ENCODE measurements around the gene KCNH5.

KCNH5 gene

DNA sequence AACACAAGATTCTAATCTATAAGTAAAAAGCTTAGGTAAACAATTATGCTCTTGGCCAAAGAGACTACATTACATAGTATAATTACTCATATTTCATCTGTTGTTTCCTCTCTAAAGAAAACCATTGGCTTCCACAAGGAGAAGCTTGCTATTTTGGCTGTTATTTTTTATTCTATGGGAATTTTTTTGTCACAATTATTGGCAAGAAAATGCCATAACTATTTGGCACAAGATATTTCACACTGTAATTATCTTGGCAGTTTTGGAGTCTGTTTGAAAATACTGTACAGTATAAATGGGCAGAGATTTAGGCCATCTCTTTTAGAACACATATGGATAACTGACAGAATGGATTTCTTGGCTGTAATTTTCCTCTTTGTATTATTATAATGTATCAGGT, 51.2 kb downstream of the KCNH5 start:
- no peak for DNase-seq

DNA sequence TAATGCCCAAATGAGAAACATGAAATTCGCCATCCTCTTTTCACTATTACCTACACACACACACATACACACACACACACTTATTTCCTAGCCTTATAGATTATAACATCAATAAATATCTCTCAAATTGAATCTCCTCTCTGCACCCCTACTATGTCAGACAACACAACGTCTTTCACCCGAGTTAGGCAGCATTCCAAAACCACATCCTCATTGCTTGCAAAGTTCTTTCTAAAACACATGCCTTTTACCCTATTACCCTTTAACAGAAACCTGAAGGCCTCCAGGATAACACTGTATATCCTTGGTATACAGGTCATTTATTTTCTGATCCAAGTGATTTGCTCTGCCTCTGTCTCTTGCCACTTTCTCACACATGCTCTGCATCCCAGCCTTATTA, 56.3 kb downstream of the KCNH5 start:
- DNase-seq = no peak

- DNase-seq = no peak
Measured at GRCh38 chr14:62983821-62984220, 61.4 kb downstream of the KCNH5 start.

DNA sequence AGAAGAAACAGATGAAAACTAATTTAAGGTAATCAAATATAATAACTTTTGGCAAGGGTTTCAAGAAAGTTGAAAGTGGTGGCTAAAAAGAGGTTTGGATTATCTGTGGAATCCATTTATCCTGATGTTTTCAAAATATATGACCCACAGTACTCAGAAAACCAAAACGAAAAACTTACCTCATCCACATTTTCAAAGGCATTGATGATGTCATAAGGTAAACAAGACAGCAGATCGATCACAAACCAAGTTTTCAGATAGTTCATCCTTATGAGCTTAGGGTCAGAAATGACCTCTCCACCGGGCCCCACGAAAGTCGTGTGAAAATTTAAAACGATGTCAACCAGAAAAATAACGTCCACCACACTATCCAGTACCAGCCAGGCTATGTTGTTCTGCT, 64.6 kb downstream of the KCNH5 start:
- no peak for DNase-seq

DNA sequence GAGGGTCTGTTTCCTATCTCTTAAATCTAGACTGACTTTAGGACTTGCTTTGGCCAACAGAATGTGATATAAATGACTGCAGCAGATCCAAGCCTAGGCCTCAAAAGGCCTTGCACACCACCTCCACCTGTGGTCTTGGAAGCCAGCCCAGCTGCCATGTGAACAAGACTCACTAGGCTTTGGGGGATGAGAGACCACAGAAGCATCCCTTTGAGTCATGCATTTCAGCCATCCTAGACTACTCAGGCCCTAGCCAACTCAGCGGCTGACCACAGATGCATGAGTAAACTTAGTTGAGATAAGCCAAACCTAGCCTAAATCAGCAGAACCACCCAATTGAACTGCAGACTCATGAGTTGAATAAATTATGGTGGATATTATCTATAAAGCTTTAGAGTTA, 87.7 kb downstream of the KCNH5 start:
- no peak for DNase-seq

GRCh38 chr14:62956413-62956812, 88.8 kb downstream of the KCNH5 start:
- no peak for DNase-seq

DNA sequence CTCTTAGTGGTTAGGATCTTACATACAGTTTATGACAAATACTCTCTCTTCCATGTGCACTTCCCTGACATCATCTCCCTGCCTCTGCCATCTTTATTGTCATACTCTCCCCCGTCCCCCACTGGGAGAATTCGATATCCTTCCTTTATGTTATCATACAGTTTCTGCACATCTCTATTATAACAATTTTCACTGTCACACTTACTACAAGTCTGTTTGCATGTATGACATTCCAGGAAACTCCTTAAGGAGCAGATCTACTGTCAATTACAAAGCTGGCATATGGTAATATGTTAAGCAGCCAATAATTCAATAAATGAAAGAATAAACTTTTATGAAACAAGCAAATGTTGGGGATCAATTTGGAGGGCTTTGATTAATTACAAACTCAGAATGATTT, 91.1 kb downstream of the KCNH5 start:
- DNase-seq = no peak

DNA sequence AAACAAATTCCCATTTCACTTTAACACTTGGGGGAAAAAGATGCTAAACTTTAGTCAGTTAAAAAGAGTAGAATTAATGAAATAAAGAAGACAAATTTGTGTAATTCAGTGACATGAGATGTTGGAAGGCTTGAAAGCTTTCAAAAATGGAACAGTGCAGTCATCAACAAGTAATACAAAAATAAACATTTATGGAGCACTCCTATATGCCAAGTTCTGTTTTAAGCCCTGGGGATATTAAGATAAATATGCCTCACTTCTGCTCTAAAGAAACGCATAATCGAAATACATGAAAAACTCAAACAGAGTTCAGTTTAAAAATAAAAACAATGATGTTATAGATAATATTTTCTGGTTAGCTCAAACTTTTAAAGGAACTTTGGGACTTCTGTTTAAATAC, 93.0 kb downstream of the KCNH5 start:
- no peak for DNase-seq

DNA sequence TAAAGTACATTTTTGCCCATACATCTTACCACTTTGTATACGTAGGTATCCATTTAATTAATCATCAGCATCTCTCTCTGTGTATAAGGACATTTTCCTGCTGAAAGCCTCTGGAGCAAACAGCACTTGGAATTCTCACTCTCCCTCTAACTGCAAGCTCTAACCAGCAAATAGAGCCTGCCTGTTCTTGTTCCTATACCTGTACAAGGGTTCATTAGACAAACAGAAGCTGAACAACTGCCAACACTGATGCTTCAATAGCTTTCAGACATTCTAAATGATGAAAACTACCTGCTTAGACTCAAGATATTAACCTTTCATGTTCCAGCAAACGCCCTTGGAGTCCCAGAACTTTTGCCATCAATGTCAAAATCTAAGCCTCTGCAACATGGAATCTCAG, 98.0 kb downstream of the KCNH5 start:
- no peak for DNase-seq

DNA sequence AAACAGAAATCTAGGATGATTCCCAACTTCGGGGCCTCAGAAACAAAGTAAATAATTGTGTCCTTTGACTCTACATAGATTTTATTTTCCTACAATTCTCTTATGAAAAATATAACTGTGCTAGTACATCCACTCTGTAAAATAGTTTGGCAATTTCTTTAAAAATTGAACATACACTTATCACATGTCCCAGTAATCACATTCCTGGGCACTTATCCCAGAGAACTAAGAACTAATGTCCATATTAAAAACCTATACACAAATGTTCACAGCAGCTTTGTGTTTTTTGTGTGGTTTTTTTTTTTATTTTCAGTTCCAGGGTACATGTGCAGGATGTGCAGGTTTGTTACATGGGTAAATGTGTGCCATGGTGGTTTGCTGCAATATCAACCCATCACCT, 99.0 kb downstream of the KCNH5 start:
- DNase-seq = no peak

DNA sequence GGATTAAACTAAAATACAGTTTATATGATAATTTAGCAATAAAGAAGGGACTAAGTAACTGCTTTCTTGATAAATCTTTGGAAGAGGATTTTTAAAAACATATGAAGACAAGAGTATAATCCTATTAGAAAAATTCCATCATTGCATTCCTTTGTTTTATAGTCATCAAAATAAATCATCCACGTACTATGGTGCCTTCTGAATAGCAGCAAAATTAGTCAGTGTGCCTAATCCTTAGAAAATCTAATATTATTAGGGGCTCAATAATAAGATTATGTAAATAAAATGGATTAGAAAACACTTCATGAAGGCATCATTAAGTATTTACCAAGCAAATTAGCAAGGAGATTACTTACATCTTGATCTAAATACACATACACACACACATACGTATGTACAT, 102.1 kb downstream of the KCNH5 start:
- DNase-seq = no peak

DNA sequence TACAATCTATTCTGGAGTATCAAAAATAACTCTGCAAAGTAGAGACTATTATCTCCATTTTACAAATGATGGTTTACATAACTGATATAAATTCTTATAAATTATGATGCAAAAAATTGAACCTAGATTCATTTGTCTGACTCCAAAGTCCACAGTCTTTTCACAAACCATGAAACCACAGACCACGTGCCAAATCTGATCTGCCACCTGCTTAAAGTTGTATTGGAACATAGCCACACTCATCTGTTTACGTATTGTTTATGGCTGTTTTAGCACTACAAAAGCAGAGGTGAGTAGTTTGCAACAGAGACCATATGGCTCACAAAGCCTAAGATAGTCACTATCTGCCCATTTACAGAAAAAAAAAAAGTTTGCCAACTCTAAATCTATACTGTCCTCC, 105.3 kb downstream of the KCNH5 start:
- no peak for DNase-seq

- no peak for DNase-seq
Measured at GRCh38 chr14:62938778-62939177, 106.5 kb downstream of the KCNH5 start.

GRCh38 chr14:62934439-62934838, 110.8 kb downstream of the KCNH5 start:
- DNase-seq = no peak

DNA sequence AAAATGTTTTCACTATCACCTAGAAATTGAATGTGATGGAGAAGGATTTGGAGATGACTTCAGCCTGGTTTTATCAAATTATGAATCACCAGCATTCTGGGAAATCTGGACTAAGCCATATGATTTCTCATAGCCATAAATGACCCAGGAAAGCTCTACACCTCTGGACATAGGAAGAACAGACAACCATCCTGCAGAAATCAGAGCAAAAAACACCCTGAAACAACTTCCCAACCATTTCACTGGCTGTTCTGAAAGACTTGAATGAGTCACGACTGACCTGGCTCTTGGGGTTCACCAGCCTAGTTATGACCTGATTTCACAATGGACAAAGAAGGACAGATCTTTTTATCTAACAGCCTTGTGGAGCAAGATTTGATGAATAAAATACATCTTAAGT, 123.8 kb downstream of the KCNH5 start:
- no peak for DNase-seq

- DNase-seq = no peak
Measured at GRCh38 chr14:62916551-62916950, 128.7 kb downstream of the KCNH5 start.

DNA sequence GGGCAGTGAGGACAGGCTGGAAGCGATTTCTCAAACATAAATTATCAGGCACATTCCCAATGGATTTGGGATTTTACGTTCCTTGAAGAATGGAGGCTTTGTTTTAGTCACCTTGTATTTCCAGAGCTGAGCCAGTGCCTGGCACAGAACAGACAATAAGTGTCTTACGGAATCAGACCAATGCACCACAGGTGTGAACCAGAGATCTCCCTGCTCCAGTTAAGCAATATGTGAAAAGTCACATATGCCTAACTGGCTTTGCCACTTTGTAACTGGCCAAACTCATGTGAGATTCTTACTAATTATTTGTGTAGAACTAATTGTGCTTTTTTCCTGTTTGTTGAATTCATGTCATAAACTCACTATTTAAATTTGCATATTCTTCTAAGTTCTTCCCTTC, 130.4 kb downstream of the KCNH5 start:
- no peak for DNase-seq

- DNase-seq = no peak
Measured at GRCh38 chr14:62914025-62914424, 131.2 kb downstream of the KCNH5 start.

- no peak for DNase-seq
Measured at GRCh38 chr14:62908506-62908905, 136.8 kb downstream of the KCNH5 start.

DNA sequence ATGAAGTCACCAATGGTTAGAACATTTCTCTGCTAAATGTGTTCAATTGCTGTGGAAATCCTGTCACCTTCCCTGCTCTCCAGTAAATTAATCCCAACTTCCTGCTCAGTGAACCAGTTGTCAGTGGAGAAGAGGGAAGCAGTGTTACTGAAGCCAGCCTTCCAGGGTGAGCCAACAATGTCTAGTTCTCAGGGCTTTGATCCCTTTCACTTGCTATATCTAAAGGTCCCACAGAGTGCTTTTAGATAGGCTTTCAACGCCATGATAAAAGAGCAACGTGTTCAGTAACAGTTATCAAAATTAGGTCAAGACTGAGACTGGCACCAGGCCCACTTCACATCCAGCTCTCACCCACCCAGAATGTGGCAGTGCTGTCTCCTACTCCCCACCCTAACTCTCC, 139.7 kb downstream of the KCNH5 start:
- no peak for DNase-seq

DNA sequence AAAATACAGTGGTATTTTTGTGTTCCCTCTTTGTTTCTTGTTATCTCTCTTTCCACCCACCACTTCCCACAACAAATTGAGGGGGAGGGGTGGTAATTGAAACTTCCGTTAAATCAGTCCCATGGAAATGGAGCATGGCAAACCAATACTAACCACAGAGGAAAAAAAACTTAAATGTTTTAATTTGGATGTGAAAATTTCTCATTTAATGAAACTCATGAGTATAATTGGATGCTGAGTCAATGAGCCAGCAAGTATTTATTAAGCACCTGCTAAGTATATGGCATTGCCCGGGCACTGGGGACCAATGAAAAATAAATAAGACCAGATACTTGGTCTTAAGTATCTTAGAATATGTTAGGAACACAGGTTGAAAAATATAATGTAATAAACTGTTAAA, 147.5 kb downstream of the KCNH5 start:
- no peak for DNase-seq

GRCh38 chr14:62896932-62897456, 148.3 kb downstream of the KCNH5 start:
- DNase-seq = no peak

DNA sequence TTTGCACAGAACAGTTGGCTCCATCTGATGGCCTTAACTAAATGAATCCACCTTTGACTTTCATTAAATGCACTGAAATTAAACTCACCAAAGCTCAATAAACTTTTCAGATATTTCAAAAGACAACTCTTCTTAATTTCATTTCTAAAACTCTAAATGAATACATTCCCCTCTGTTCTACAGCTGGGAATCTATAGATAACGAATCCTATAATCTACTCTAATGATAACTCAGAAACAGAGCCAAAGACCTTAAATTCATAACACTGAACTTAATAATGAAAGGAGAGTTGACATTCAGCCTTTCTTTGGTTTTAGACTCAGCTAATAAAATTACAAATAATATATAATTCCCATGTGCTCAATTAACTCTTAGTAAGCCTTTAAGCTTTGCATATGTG, 150.5 kb downstream of the KCNH5 start:
- DNase-seq = no peak

- no peak for DNase-seq
Measured at GRCh38 chr14:62889364-62889763, 155.9 kb downstream of the KCNH5 start.

DNA sequence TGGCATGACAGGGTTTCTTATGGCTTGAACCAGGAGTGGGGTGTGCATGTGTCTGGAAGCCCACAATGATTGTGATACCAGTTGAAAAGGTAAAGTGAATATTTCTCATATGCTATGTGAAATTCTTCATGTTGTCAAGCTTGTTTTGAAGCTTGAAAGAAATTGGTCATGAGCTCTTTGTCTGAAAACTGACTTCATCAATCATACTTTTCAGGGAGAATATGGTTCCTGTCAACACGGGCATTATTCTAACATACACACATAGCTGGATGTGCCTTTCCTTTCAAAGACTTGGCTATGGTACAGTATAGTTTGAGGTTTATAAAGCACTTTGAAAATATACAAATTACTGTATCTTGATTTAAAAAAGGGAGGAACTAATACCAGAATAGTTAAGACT, 158.8 kb downstream of the KCNH5 start:
- DNase-seq = no peak

GRCh38 chr14:62885451-62885850, 159.8 kb downstream of the KCNH5 start:
- no peak for DNase-seq
